Neuronal stem cell (in vitro differentiated cells): Measurements from ENCODE around the gene COG3.
"Not testable (repeated sequence)": the region's sequence is repeated elsewhere in the genome, so short reads cannot be mapped to it uniquely, and the experiment has no call there.

Source experiments
- DNase-seq: peaks from one replicate; pipeline ENCODE4 v3.0.0-alpha.2; 2013; ENCODE audit warnings: low spot score
- H2AFZ ChIP-seq: one replicate; pipeline ENCODE4 v1.6.1; 2013; ENCODE audit warnings: mild to moderate bottlenecking, low read length, inconsistent platforms
- H2AK5ac ChIP-seq: 2 replicates; pipeline ENCODE4 v1.6.1; 2013; ENCODE audit warnings: low read depth, mild to moderate bottlenecking, inconsistent platforms, low read length, moderate library complexity, mixed read lengths
- H2BK120ac ChIP-seq: 2 replicates; pipeline ENCODE4 v1.6.1; 2013; ENCODE audit warnings: low read depth, mild to moderate bottlenecking, inconsistent platforms, low read length, moderate library complexity, mixed read lengths
- H2BK12ac ChIP-seq: one replicate; pipeline ENCODE4 v1.6.1; 2013; ENCODE audit warnings: low read length, inconsistent platforms
- H2BK15ac ChIP-seq: 2 replicates; pipeline ENCODE4 v1.6.1; 2013; ENCODE audit warnings: mild to moderate bottlenecking, low read length, inconsistent platforms, mixed read lengths
- H2BK5ac ChIP-seq: one replicate; pipeline ENCODE4 v1.6.1; 2013; ENCODE audit warnings: inconsistent platforms, mild to moderate bottlenecking, low read length, moderate library complexity
- H3K14ac ChIP-seq: one replicate; pipeline ENCODE4 v1.6.1; 2013; ENCODE audit warnings: low read length, inconsistent platforms
- H3K18ac ChIP-seq: 2 replicates; pipeline ENCODE4 v1.6.1; 2013; ENCODE audit warnings: low read length, inconsistent platforms
- H3K23ac ChIP-seq: 2 replicates; pipeline ENCODE4 v1.6.1; 2013; ENCODE audit warnings: low read depth, mild to moderate bottlenecking, mixed read lengths, low read length, inconsistent platforms; ENCODE audit not compliant: poor library complexity
- H3K27ac ChIP-seq: replicated peaks from 3 replicates; pipeline ENCODE4 v1.5.1; 2013; ENCODE audit warnings: low read length, inconsistent platforms
- H3K27me3 ChIP-seq, 3 experiments: 2 replicates each; pipeline ENCODE4 v1.6.1; 2013; ENCODE audit warnings: low read length in 3 of 3, mild to moderate bottlenecking in 2 of 3, inconsistent platforms in 1 of 3, low read depth in 1 of 3, mixed read lengths in 1 of 3, moderate library complexity in 1 of 3; ENCODE audit not compliant: control insufficient read depth in 3 of 3, insufficient read depth in 3 of 3
- H3K36me3 ChIP-seq, 2 donors: replicated peaks in 1 of 2; 2 replicates each; pipeline ENCODE4 v1.6.1; 2013; ENCODE audit warnings: low read length in 2 of 2; ENCODE audit not compliant: control insufficient read depth in 2 of 2, insufficient read depth in 2 of 2
- H3K4ac ChIP-seq: 2 replicates; pipeline ENCODE4 v1.6.1; 2013; ENCODE audit warnings: inconsistent platforms, mild to moderate bottlenecking, low read length, moderate library complexity
- H3K4me1 ChIP-seq, 2 donors: 1 replicate in 1 of 2; 2 replicates in 1 of 2; pipeline ENCODE4 v1.6.1; 2013; ENCODE audit warnings: low read length in 2 of 2, low read depth in 1 of 2; ENCODE audit not compliant: control insufficient read depth in 2 of 2, insufficient read depth in 1 of 2
- H3K4me2 ChIP-seq: one replicate; pipeline ENCODE4 v1.6.1; 2013; ENCODE audit warnings: mild to moderate bottlenecking, low read length, inconsistent platforms; ENCODE audit not compliant: insufficient read depth, poor library complexity, severe bottlenecking
- H3K4me3 ChIP-seq, 2 donors: 2 replicates each; pipeline ENCODE4 v1.5.1; 2013; ENCODE audit warnings: low read length in 2 of 2, mild to moderate bottlenecking in 2 of 2, inconsistent platforms in 1 of 2, moderate library complexity in 1 of 2
- H3K79me1 ChIP-seq: one replicate; pipeline ENCODE4 v1.6.1; 2013; ENCODE audit warnings: low read depth, mild to moderate bottlenecking, inconsistent platforms, low read length, moderate library complexity
- H3K9ac ChIP-seq: one replicate; pipeline ENCODE4 v1.6.1; 2013; ENCODE audit warnings: mild to moderate bottlenecking, low read depth, low read length, inconsistent platforms; ENCODE audit not compliant: poor library complexity
- H3K9me3 ChIP-seq, 2 donors: replicated peaks in 1 of 2; 2 replicates each; pipeline versions ENCODE3 to v1.6.1; 2013; ENCODE audit warnings: low read length in 2 of 2, mild to moderate bottlenecking in 2 of 2, inconsistent platforms in 1 of 2, low read depth in 1 of 2, mixed read lengths in 1 of 2, moderate library complexity in 1 of 2; ENCODE audit not compliant: control insufficient read depth in 2 of 2, insufficient read depth in 1 of 2
- H4K8ac ChIP-seq: one replicate; pipeline ENCODE4 v1.6.1; 2013; ENCODE audit warnings: low read depth, mild to moderate bottlenecking, inconsistent platforms, low read length, moderate library complexity
- H4K91ac ChIP-seq: one replicate; pipeline ENCODE4 v1.6.1; 2013; ENCODE audit warnings: low read length, low read depth, mild to moderate bottlenecking, inconsistent platforms; ENCODE audit not compliant: poor library complexity
- WGBS, 2 donors: extraction: QIAGEN DNeasy Blood & Tissue Kit; methylation state at CpG; one replicate each; pipeline ENCODE4 v1.1.7; 2013; ENCODE audit warnings: missing lambda C conversion rate in 2 of 2, mixed read lengths in 1 of 2; ENCODE audit not compliant: insufficient read length in 2 of 2, insufficient replicate concordance in 1 of 2; ENCODE audit errors: extremely low coverage in 2 of 2; 5-methylcytosine and 5-hydroxymethylcytosine counted together

COG3 gene

GRCh38 chr13:45426056-45426841 is 38.5 kb upstream of the COG3 start:
- WGBS, 2 donors, result no CpG with 5 or more reads among the region's 16 CpGs

DNA sequence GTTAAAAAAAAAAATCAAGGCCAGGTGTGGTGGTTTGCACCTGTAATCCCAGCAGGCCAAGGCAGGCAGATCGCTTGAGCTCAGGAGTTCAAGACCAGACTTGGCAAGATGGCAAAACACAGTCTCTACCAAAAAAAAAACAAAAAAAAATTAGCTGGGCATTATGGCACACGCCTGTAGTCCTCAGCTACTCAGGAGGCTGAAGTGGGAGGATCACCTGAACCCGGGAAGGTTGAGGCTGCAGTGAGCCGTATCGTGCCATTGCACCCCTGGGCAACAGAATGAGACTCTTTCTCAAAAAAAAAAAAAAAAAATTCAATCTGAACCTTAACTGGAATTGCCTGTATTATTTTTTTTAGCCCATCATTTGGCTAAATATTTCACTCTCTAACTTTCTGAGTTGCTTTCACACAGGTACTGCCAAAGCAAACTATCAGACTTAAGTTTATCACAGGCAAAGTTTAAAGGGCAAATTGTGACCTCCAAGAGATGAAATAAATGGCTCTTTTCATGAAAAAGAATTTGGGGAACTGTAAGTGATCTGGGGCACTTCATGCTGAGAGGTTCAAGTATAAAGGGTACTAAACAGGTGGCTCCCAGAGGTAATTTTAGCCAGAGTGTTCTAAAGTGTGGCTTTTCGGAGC is 31.9 kb upstream of the COG3 start:
- peak overlapping the region; percentile 59 for H2AFZ ChIP-seq
- H3K9ac ChIP-seq, result no peak overlapping the region
- H3K36me3 ChIP-seq, result no peaks in the 10 kb centered on the region
- H3K18ac ChIP-seq, result no peak overlapping the region
- H2AK5ac ChIP-seq, result no peak overlapping the region
- peaks cover under 1 to 7% of the 10 kb centered on the region in 2 donors for H3K4me1 ChIP-seq
- no peaks in the 10 kb centered on the region for H3K9me3 ChIP-seq
- no peak overlapping the region for H3K14ac ChIP-seq
- no peak overlapping the region for H4K8ac ChIP-seq
- no peak overlapping the region for H2BK12ac ChIP-seq
- H3K4ac ChIP-seq, result no peak overlapping the region
- no peaks in the 10 kb centered on the region for H3K27me3 ChIP-seq
- H2BK15ac ChIP-seq, result no peak overlapping the region
- no peaks in the 10 kb centered on the region for H3K79me1 ChIP-seq
- no peak overlapping the region for H3K4me3 ChIP-seq
- no peak for DNase-seq
- H4K91ac ChIP-seq, result no peak overlapping the region
- no peak overlapping the region for H3K23ac ChIP-seq
- no peak overlapping the region for H3K4me2 ChIP-seq
- no peak overlapping the region for H3K27ac ChIP-seq
- H2BK5ac ChIP-seq, result no peak overlapping the region
- WGBS, 2 donors, result no CpG with 5 or more reads among the region's 6 CpGs
- H2BK120ac ChIP-seq, result no peak overlapping the region

More at GRCh38 chr13:45426056-45426841, 38.5 kb upstream of the COG3 start:
- H3K4me1 ChIP-seq, H2BK15ac ChIP-seq, H3K18ac ChIP-seq, H3K14ac ChIP-seq, H2BK5ac ChIP-seq, H3K4ac ChIP-seq, H3K23ac ChIP-seq, H3K36me3 ChIP-seq, H3K27me3 ChIP-seq, H3K79me1 ChIP-seq, H3K9ac ChIP-seq, H3K4me3 ChIP-seq, H2AFZ ChIP-seq, H3K4me2 ChIP-seq, H2BK12ac ChIP-seq, H2BK120ac ChIP-seq, H4K8ac ChIP-seq, H4K91ac ChIP-seq, H3K9me3 ChIP-seq, H3K27ac ChIP-seq, H2AK5ac ChIP-seq, DNase-seq: not testable (repeated sequence)

DNA sequence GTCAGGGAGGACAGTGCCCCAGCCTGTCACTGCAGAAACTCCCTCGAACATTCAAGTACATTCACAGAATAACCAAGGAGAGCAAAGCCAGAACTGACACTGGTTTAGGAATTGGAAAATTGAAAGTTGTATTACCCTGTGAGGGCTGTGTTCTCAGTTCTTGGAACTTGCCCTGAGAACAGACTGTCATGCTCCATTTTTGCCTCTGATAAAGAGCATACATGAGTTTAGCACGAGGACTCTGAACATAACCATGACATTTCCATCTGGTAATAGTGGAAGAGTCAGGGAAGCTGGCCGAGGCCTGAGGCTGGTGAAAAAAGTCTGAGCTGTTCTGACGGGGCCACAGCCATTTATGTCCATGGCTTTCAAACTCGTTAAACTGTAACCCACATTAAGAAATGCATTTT is 31.4 kb upstream of the COG3 start:
- peak overlapping the region; percentile 59 for H2AFZ ChIP-seq
- H2BK5ac ChIP-seq, result no peak overlapping the region
- no peak for DNase-seq
- no CpG with 5 or more reads among the region's 5 CpGs for WGBS, 2 donors
- H2AK5ac ChIP-seq, result no peak overlapping the region
- no peak overlapping the region for H2BK15ac ChIP-seq
- no peak overlapping the region for H3K18ac ChIP-seq
- no peak overlapping the region for H3K9ac ChIP-seq
- no peaks in the 10 kb centered on the region for H3K27me3 ChIP-seq
- H3K23ac ChIP-seq, result no peak overlapping the region
- no peak overlapping the region for H3K4ac ChIP-seq
- H3K79me1 ChIP-seq, result no peaks in the 10 kb centered on the region
- H3K9me3 ChIP-seq, result no peaks in the 10 kb centered on the region
- no peak overlapping the region for H4K8ac ChIP-seq
- no peak overlapping the region for H3K27ac ChIP-seq
- H3K14ac ChIP-seq, result no peak overlapping the region
- H3K36me3 ChIP-seq, result no peaks in the 10 kb centered on the region
- peaks cover 3 to 11% of the 10 kb centered on the region in 2 donors for H3K4me1 ChIP-seq
- no peak overlapping the region for H3K4me2 ChIP-seq
- no peak overlapping the region for H2BK120ac ChIP-seq
- no peak overlapping the region for H4K91ac ChIP-seq
- no peak overlapping the region for H3K4me3 ChIP-seq
- H2BK12ac ChIP-seq, result no peak overlapping the region

DNA sequence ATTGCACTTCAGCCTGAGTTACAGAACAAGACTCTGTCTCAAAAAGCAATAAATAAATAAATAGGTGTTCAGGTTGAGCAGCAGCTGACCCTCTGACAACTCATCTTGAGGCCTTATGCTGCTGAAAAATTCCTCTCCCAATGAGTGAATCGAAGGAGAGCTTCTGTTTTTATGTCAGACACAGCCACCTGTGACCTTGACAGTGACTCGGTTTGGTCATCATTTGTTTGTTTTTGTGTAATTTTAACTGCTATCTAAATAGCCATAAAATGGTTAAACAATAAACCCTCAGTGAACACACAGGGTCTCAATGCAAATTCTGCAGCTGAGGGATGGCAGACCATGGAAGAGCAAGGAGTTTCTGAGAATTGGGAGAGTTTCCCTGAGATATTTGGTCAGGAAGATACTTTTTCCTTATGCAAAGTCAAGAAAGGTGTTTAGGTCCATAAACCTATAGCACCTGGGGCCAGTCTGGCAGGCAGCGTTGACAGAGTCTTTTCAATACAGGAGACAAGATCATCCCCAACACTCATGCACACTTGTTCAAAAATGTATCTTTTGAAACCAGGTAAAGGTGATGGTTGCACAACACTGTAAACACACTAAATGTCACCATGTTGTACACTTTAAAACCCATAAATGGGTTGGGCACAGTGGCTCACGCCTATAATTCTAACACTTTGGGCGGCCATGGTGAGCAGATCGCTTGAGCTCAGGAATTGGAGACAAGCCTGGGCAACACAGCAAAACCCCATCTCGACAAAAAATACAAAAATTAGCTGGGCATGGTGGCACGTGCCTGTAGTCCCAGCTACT is 30.0 kb upstream of the COG3 start:
- no peak overlapping the region for H3K27ac ChIP-seq

More for the DNA sequence above, 30.0 kb upstream of the COG3 start:
- Histone ChIP-seq H3K4me1 (peaks cover 3 to 17% of the 10 kb centered on the region in 2 donors), H2AK5ac (no peak overlapping the region), H3K4me2 (no peak overlapping the region), H3K27me3 (no peaks in the 10 kb centered on the region), H2AFZ (no peak overlapping the region), H3K9ac (no peak overlapping the region), H2BK5ac (no peak overlapping the region), H4K8ac (no peak overlapping the region), H3K18ac (no peak overlapping the region), H3K79me1 (no peaks in the 10 kb centered on the region), H2BK12ac (no peak overlapping the region), H3K14ac (no peak overlapping the region), H3K36me3 (no peaks in the 10 kb centered on the region), H2BK120ac (no peak overlapping the region), H3K4ac (no peak overlapping the region), H3K4me3 (no peak overlapping the region), H3K23ac (no peak overlapping the region), H2BK15ac (no peak overlapping the region), H3K9me3 (no peaks in the 10 kb centered on the region), H4K91ac (no peak overlapping the region)
- no peak for DNase-seq
- no CpG with 5 or more reads among the region's 8 CpGs for WGBS, 2 donors
